K562 (cell line): ENCODE results near the gene TMEM176B. TPM values are rescaled to one million over a fixed set of nuclear protein-coding genes. Genes with fewer than 3 reads are reported as not detected.

Experiments used
- ATAC-seq: fragments of 200-7000 bp; cut with Tn5 transposase; 3 replicates; pipeline ENCODE4 v1.9.1; 2020; ENCODE audit warnings: moderate library complexity
- BruUV-seq: library from RNA; stranded (reverse); fragments of 400-500 nt; replicated peaks from 2 replicates; lab custom pipeline; 2021; lab: Mats Ljungman, UMichigan
- CTCF ChIA-PET: fragments of 300-600 bp; formaldehyde crosslinking; extraction: SDS; loops from one replicate; lab custom pipeline; 2021; ENCODE audit warnings: low intra/inter-chr PET ratio; lab: Yijun Ruan, JAX
- POLR2A ChIA-PET: fragments of 300-600, 350-650 bp; sonication (Branson Sonifier 250); formaldehyde crosslinking; extraction: SDS; loops from one replicate; lab custom pipeline; 2021; ENCODE audit warnings: antibody characterized with exemption, inconsistent platforms; lab: Yijun Ruan, JAX
- DNase-seq, 4 experiments: peaks; one replicate each; pipeline versions ENCODE4 v3.0.0 to v3.0.0-alpha.2; 2011 to 2018; ENCODE audit warnings: low spot score in 3 of 4, mixed read lengths in 3 of 4; ENCODE audit errors: extremely low read depth in 1 of 4
- FAIRE-seq: peaks from 2 replicates; lab custom pipeline; 2011; peaks lifted over from hg19 to GRCh38; lab: Jason Lieb, UNC
- H2AFZ ChIP-seq: 2 replicates; pipeline ENCODE4 v1.6.0; 2011; ENCODE audit warnings: low read depth, low read length, control low read depth, inconsistent platforms
- H3K27ac ChIP-seq: fragments of 200-600 bp; 3 replicates; pipeline ENCODE4 v1.8.0; 2011; ENCODE audit warnings: low read depth, mild to moderate bottlenecking, control low read depth, inconsistent platforms, low read length, moderate library complexity, mixed read lengths; ENCODE audit errors: extremely low read depth
- H3K27me3 ChIP-seq, 2 experiments: fragments of 300-600 bp in 1 of 2; 2 replicates in 1 of 2; 3 replicates in 1 of 2; pipeline versions ENCODE4 v1.6.0 to v1.8.0; 2011; ENCODE audit warnings: inconsistent platforms in 2 of 2, low read length in 2 of 2, mild to moderate bottlenecking in 1 of 2, mixed read lengths in 1 of 2, moderate library complexity in 1 of 2; ENCODE audit not compliant: control insufficient read depth in 2 of 2, insufficient read depth in 2 of 2
- H3K36me3 ChIP-seq: fragments of 300-600 bp; 3 replicates; pipeline ENCODE4 v1.8.0; 2011; ENCODE audit warnings: mild to moderate bottlenecking, low read length, inconsistent platforms; ENCODE audit not compliant: control insufficient read depth, insufficient read depth
- H3K4me1 ChIP-seq, 2 experiments: fragments of 200-600 bp in 1 of 2; replicated peaks in 1 of 2; 2 replicates in 1 of 2; 3 replicates in 1 of 2; pipeline versions ENCODE4 v1.5.1 to v1.8.0; 2011; ENCODE audit warnings: inconsistent platforms in 2 of 2, low read length in 2 of 2, mild to moderate bottlenecking in 1 of 2, mixed read lengths in 1 of 2, moderate library complexity in 1 of 2; ENCODE audit not compliant: control insufficient read depth in 2 of 2, insufficient read depth in 2 of 2
- H3K4me2 ChIP-seq: 2 replicates; pipeline ENCODE4 v1.6.1; 2011; ENCODE audit warnings: low read length, control low read depth, inconsistent platforms, mixed read lengths; ENCODE audit not compliant: insufficient read depth
- H3K4me3 ChIP-seq: fragments of 200-600 bp; sonication (generic), shearing (Covaris generic); 2 replicates; pipeline ENCODE4 v1.5.1; 2016; ENCODE audit warnings: control low read depth, inconsistent platforms
- H3K79me2 ChIP-seq: fragments of 200-600 bp; 3 replicates; pipeline ENCODE4 v1.8.0; 2011; ENCODE audit warnings: low read length, inconsistent platforms; ENCODE audit not compliant: control insufficient read depth, insufficient read depth
- H3K9ac ChIP-seq, 2 experiments: 2 replicates each; pipeline versions ENCODE4 v1.6.0 to v1.6.1; 2011; ENCODE audit warnings: low read depth in 2 of 2, low read length in 2 of 2, control low read depth in 1 of 2, inconsistent platforms in 1 of 2, mild to moderate bottlenecking in 1 of 2, mixed read lengths in 1 of 2; ENCODE audit not compliant: insufficient read depth in 1 of 2
- H3K9me1 ChIP-seq: one replicate; pipeline ENCODE4 v1.6.0; 2011; ENCODE audit warnings: inconsistent platforms, mild to moderate bottlenecking, low read length, moderate library complexity; ENCODE audit not compliant: control insufficient read depth, insufficient read depth
- H3K9me3 ChIP-seq: replicated peaks from 2 replicates; pipeline ENCODE4 v1.5.1; 2011; ENCODE audit warnings: low read depth, low read length, inconsistent platforms; ENCODE audit not compliant: control insufficient read depth, insufficient read depth
- H4K20me1 ChIP-seq: replicated peaks from 2 replicates; pipeline ENCODE4 v1.6.1; 2011; ENCODE audit warnings: low read length, inconsistent platforms, mixed read lengths; ENCODE audit not compliant: control insufficient read depth, insufficient read depth
- BRF2 ChIP-seq: IDR thresholded peaks from 3 replicates; pipeline ENCODE4 v1.6.1; 2011; ENCODE audit warnings: borderline replicate concordance, mild to moderate bottlenecking; ENCODE audit not compliant: insufficient read length, insufficient read depth
- COPS2 ChIP-seq: fragments of 450-650 bp; conservative IDR thresholded peaks from 2 replicates; pipeline ENCODE4 v1.6.1; 2016; ENCODE audit warnings: mild to moderate bottlenecking, moderate library complexity
- GMEB1 ChIP-seq: fragments of 250-450 bp; sonication (Bioruptor Pico); IDR thresholded peaks from 2 replicates; pipeline ENCODE4 v1.4.0; 2020; ENCODE audit warnings: mild to moderate bottlenecking
- HNRNPK ChIP-seq: fragments of 200-400 bp; formaldehyde crosslinking; IDR thresholded peaks from one replicate; pipeline ENCODE4 v1.6.1; 2018; ENCODE audit warnings: mild to moderate bottlenecking, low read depth, low read length; ENCODE audit not compliant: poor library complexity, severe bottlenecking
- HSF4 ChIP-seq: fragments of 250-450 bp; sonication (Bioruptor Pico); IDR thresholded peaks from 2 replicates; pipeline ENCODE4 v2.1.2; 2022; ENCODE audit warnings: mild to moderate bottlenecking, moderate library complexity, borderline replicate concordance
- LARP7 ChIP-seq: fragments of 450-650 bp; IDR thresholded peaks from 2 replicates; pipeline ENCODE4 v1.6.1; 2016
- MAFK ChIP-seq: IDR thresholded peaks from 2 replicates; pipeline ENCODE4 v1.6.1; 2011; ENCODE audit warnings: low read length, improper control_type of control experiment
- PBX2 ChIP-seq, 2 experiments: IDR thresholded peaks in 1 of 2; conservative IDR thresholded peaks in 1 of 2; 2 replicates each; pipeline ENCODE4 v1.6.1; 2016; ENCODE audit warnings: low read depth in 2 of 2, mild to moderate bottlenecking in 1 of 2, missing compliant biosample characterization in 1 of 2, missing genetic modification characterization in 1 of 2, moderate library complexity in 1 of 2
- PHF8 ChIP-seq: fragments of 200-600 bp; sonication (generic); IDR thresholded peaks from 2 replicates; pipeline ENCODE4 v1.6.1; 2012; ENCODE audit warnings: mixed run types, mild to moderate bottlenecking, inconsistent platforms, low read length, moderate library complexity, borderline replicate concordance
- RBM39 ChIP-seq: fragments of 200-400 bp; formaldehyde crosslinking; optimal IDR thresholded peaks from 2 replicates; pipeline ENCODE3; 2018; ENCODE audit warnings: low read depth, low read length
- ZNF12 ChIP-seq: sonication (generic); formaldehyde crosslinking; IDR thresholded peaks from 2 replicates; pipeline ENCODE4 v1.4.0; 2020; ENCODE audit warnings: mild to moderate bottlenecking, missing genetic modification reagents
- ZNF217 ChIP-seq: sonication (generic); formaldehyde crosslinking; IDR thresholded peaks from 2 replicates; pipeline ENCODE4 v1.8.0; 2022; ENCODE audit warnings: mild to moderate bottlenecking, missing genetic modification reagents
- ZNF395 ChIP-seq: fragments of 200-800 bp; sonication (Bioruptor generic); IDR thresholded peaks from 2 replicates; pipeline ENCODE4 v1.6.1; 2017; ENCODE audit warnings: missing genetic modification characterization, missing compliant biosample characterization
- ZNF695 ChIP-seq: fragments of 450-650 bp; formaldehyde crosslinking; IDR thresholded peaks from 2 replicates; pipeline ENCODE4 v1.4.0; 2020; ENCODE audit warnings: mild to moderate bottlenecking, moderate library complexity
- WGBS: fragments of 100-300 bp; shearing (Covaris generic); methylation state at CpG from one replicate; pipeline ENCODE4 v1.1.6; 2016; ENCODE audit warnings: low coverage, mixed read lengths; ENCODE audit not compliant: insufficient coverage; ENCODE audit errors: missing lambda C conversion rate; 5-methylcytosine and 5-hydroxymethylcytosine counted together
- in situ Hi-C: fragments of 300-500 bp; cut with MboI; formaldehyde crosslinking; loops from 4 replicates; pipeline ENCODE4 v1.15.0; 2018; ENCODE audit warnings: inconsistent platforms, mixed read lengths
- intact Hi-C: fragments of 100-400 bp; cut with micrococcal nuclease; formaldehyde crosslinking; loops from 2 replicates; pipeline ENCODE4 v1.14.2; 2022
- polyA plus RNA-seq, 8 experiments: library from polyadenylated mRNA; depleted of rRNA in 4 of 8; stranded (reverse) in 5 of 8; unstranded in 3 of 8; fragments of >200 nt; fragmentation: Nextera tagmentation in 2 of 8; fragmentation: Illumina TruSeq in 1 of 8; extraction: Ambion mirVana in 2 of 8; extraction: Trizol in 1 of 8; gene quantifications; 2 replicates each; pipeline versions ENCODE4 v1.2.1 to v1.2.3, GENCODE V29; 2011 to 2014; ENCODE audit warnings: inconsistent platforms in 1 of 8, missing spikeins in 1 of 8
- total RNA-seq, 7 experiments: library from RNA; depleted of rRNA in 6 of 7; stranded (reverse); fragments of >200 nt in 6 of 7; fragmentation: Illumina TruSeq in 2 of 7; extraction: Trizol in 2 of 7; gene quantifications; 2 replicates each; pipeline versions ENCODE4 v1.2.1 to v1.2.3, GENCODE V29; 2011 to 2021; ENCODE audit warnings: low replicate concordance in 1 of 7

TMEM176B gene
- total and polyA plus RNA-seq, 9 of the 15 experiments (the other 6 are each of a cell fraction or from before 2014, with no cell fraction given) = 0.19 to 0.60 TPM; not detected in 7

GRCh38 chr7:150744041-150744656, 56.0 kb downstream of the TMEM176B start:
- Histone ChIP-seq H3K79me2 (no peaks in the 10 kb centered on the region), H3K27ac (no peak overlapping the region), H3K36me3 (no peaks in the 10 kb centered on the region), H3K27me3 (peaks cover 17 to 40% of the 10 kb centered on the region in 2 experiments; a peak in 4 of 5 replicates), H4K20me1 (peaks cover 5% of the 10 kb centered on the region; the same call in 1 of the 2 replicates), H3K4me2 (no peak overlapping the region), H3K9ac (no peak overlapping the region), H3K4me3 (no peak overlapping the region), H3K4me1 (no peaks in the 10 kb centered on the region), H3K9me3 (no peaks in the 10 kb centered on the region), H3K9me1 (no peaks in the 10 kb centered on the region), H2AFZ (no peak overlapping the region)
- ATAC-seq (no peak), DNase-seq (no peak), FAIRE-seq (no peak)
- WGBS = 0% methylated on average over 8 of the region's 8 CpGs
- ChIA-PET POLR2A (interaction anchor here (0.6 to 1.1 kb wide), 2 partner anchors 10 to 108 kb away, joined by 3 read pairs; partner anchors contain the start of gene AOC1), CTCF (no interaction called here)
- in situ Hi-C loops = no loop called here
- intact Hi-C loops = no loop called here
- no TSS peak for BruUV-seq
- no peak for TF ChIP-seq PHF8
- TF ChIP-seq ZNF12 (CRISPR knock-in tag) = no peak
- TF ChIP-seq COPS2 = no peak
- TF ChIP-seq LARP7 = no peak
- TF ChIP-seq ZNF217 = no peak
- no peak for TF ChIP-seq HNRNPK
- no peak for TF ChIP-seq ZNF695 (CRISPR knock-in tag)
- TF ChIP-seq HSF4 (CRISPR knock-in tag) = no peak
- TF ChIP-seq ZNF395 (CRISPR knock-in tag) = no peak
- TF ChIP-seq RBM39 = no peak
- no peak for TF ChIP-seq BRF2
- TF ChIP-seq GMEB1 (CRISPR knock-in tag) = no peak
- no peak for TF ChIP-seq MAFK
- TF ChIP-seq PBX2 (CRISPR knock-in tag; IDR thresholded peaks at IDR 0.05; ENCODE audit: low read depth) = no peak
- TF ChIP-seq PBX2 (tag; conservative IDR thresholded peaks at IDR 0.05; ENCODE audit: low read depth) = no peak
